Mesenchymal stem cell (in vitro differentiated cells and primary cell): Measurements from ENCODE around the gene NGB.

Experiments
- DNase-seq: peaks from one replicate; pipeline ENCODE4 v3.0.0-alpha.2; 2013
- H2AFZ ChIP-seq: one replicate; pipeline ENCODE4 v1.6.1; 2013; ENCODE audit warnings: low read depth, mild to moderate bottlenecking, control low read depth, inconsistent platforms, low read length, moderate library complexity
- H2AK5ac ChIP-seq: 2 replicates; pipeline ENCODE4 v1.6.1; 2013; ENCODE audit warnings: low read length, moderate library complexity, mild to moderate bottlenecking, inconsistent platforms; ENCODE audit not compliant: severe bottlenecking
- H2BK120ac ChIP-seq: one replicate; pipeline ENCODE4 v1.6.1; 2013; ENCODE audit warnings: low read depth, mild to moderate bottlenecking, inconsistent platforms, low read length, moderate library complexity
- H2BK12ac ChIP-seq, 2 experiments: one replicate each; pipeline ENCODE4 v1.6.1; 2013; ENCODE audit warnings: inconsistent platforms in 2 of 2, low read length in 2 of 2, mild to moderate bottlenecking in 2 of 2, moderate library complexity in 2 of 2, control low read depth in 1 of 2
- H2BK15ac ChIP-seq: one replicate; pipeline ENCODE4 v1.6.1; 2013; ENCODE audit warnings: mild to moderate bottlenecking, low read depth, inconsistent platforms; ENCODE audit not compliant: poor library complexity, severe bottlenecking
- H2BK5ac ChIP-seq: 2 replicates; pipeline ENCODE4 v1.6.1; 2013; ENCODE audit warnings: low read depth, mild to moderate bottlenecking, low read length, control low read depth, inconsistent platforms; ENCODE audit not compliant: poor library complexity, severe bottlenecking
- H3K14ac ChIP-seq, 2 experiments: one replicate each; pipeline ENCODE4 v1.6.1; 2013; ENCODE audit warnings: inconsistent platforms in 2 of 2, low read length in 2 of 2, control low read depth in 1 of 2, mild to moderate bottlenecking in 1 of 2, moderate library complexity in 1 of 2
- H3K18ac ChIP-seq, 2 experiments: one replicate each; pipeline ENCODE4 v1.6.1; 2013; ENCODE audit warnings: inconsistent platforms in 2 of 2, low read length in 2 of 2, control low read depth in 1 of 2, low read depth in 1 of 2, mild to moderate bottlenecking in 1 of 2
- H3K23ac ChIP-seq, 2 experiments: one replicate each; pipeline ENCODE4 v1.6.1; 2013; ENCODE audit warnings: inconsistent platforms in 2 of 2, low read length in 2 of 2, mild to moderate bottlenecking in 2 of 2, moderate library complexity in 2 of 2, control low read depth in 1 of 2
- H3K27ac ChIP-seq: 2 replicates; pipeline ENCODE4 v1.5.1; 2013; ENCODE audit warnings: mild to moderate bottlenecking, moderate library complexity, low read length, control low read depth, inconsistent platforms; ENCODE audit not compliant: poor library complexity, severe bottlenecking
- H3K27me3 ChIP-seq, 2 experiments: 2 replicates each; pipeline versions ENCODE4 v1.6.1 to v1.7.0; 2013; ENCODE audit warnings: low read length in 2 of 2, mild to moderate bottlenecking in 2 of 2, moderate library complexity in 2 of 2, control low read depth in 1 of 2, inconsistent platforms in 1 of 2; ENCODE audit not compliant: control insufficient read depth in 1 of 2, insufficient read depth in 1 of 2
- H3K36me3 ChIP-seq, 2 experiments: 2 replicates each; pipeline versions ENCODE4 v1.6.1 to v1.7.0; 2013; ENCODE audit warnings: low read length in 2 of 2, control low read depth in 1 of 2, inconsistent platforms in 1 of 2, low read depth in 1 of 2, mild to moderate bottlenecking in 1 of 2; ENCODE audit not compliant: insufficient read depth in 2 of 2, control insufficient read depth in 1 of 2
- H3K4ac ChIP-seq, 2 experiments: one replicate each; pipeline ENCODE4 v1.6.1; 2013; ENCODE audit warnings: inconsistent platforms in 2 of 2, low read length in 2 of 2, mild to moderate bottlenecking in 2 of 2, moderate library complexity in 2 of 2, control low read depth in 1 of 2, low read depth in 1 of 2
- H3K4me1 ChIP-seq: 2 replicates; pipeline ENCODE4 v1.6.1; 2013; ENCODE audit warnings: low read depth, low read length, control low read depth; ENCODE audit not compliant: control insufficient read depth, insufficient read depth
- H3K4me2 ChIP-seq: 2 replicates; pipeline ENCODE4 v1.6.1; 2013; ENCODE audit warnings: low read length, mild to moderate bottlenecking, inconsistent platforms; ENCODE audit not compliant: poor library complexity, severe bottlenecking
- H3K4me3 ChIP-seq, 2 experiments: 2 replicates each; pipeline versions ENCODE4 v1.5.1 to v1.7.0; 2013; ENCODE audit warnings: low read length in 2 of 2, mild to moderate bottlenecking in 2 of 2, control low read depth in 1 of 2, low read depth in 1 of 2; ENCODE audit not compliant: insufficient read depth in 1 of 2
- H3K79me1 ChIP-seq: replicated peaks from 2 replicates; pipeline ENCODE4 v1.6.1; 2013; ENCODE audit warnings: mild to moderate bottlenecking, control low read depth, low read length, inconsistent platforms; ENCODE audit not compliant: poor library complexity, severe bottlenecking
- H3K9ac ChIP-seq: 2 replicates; pipeline ENCODE4 v1.7.0; 2013; ENCODE audit warnings: mild to moderate bottlenecking, low read length, moderate library complexity
- H3K9me3 ChIP-seq: 2 replicates; pipeline ENCODE4 v1.7.0; 2013; ENCODE audit warnings: mild to moderate bottlenecking, low read length; ENCODE audit not compliant: control insufficient read depth
- H4K8ac ChIP-seq: one replicate; pipeline ENCODE4 v1.6.1; 2013; ENCODE audit warnings: inconsistent platforms, mild to moderate bottlenecking, low read length, moderate library complexity
- H4K91ac ChIP-seq: one replicate; pipeline ENCODE4 v1.6.1; 2013; ENCODE audit warnings: mild to moderate bottlenecking, low read length, inconsistent platforms
- WGBS: methylation state at CpG from one replicate; pipeline ENCODE4 v1.1.7; 2013; ENCODE audit warnings: mixed read lengths; 5-methylcytosine and 5-hydroxymethylcytosine counted together

NGB gene

GRCh38 chr14:77260199-77260598 is 10.8 kb downstream of the NGB start:
- Histone ChIP-seq H3K9ac (no peak overlapping the region), H2BK12ac (no peak overlapping the region), H3K4ac (no peak overlapping the region), H3K4me1 (no peaks in the 10 kb centered on the region), H3K4me2 (no peak overlapping the region), H3K23ac (no peak overlapping the region), H2AK5ac (no peak overlapping the region), H3K14ac (no peak overlapping the region), H3K9me3 (no peaks in the 10 kb centered on the region), H3K79me1 (no peaks in the 10 kb centered on the region), H2BK120ac (no peak overlapping the region), H2BK15ac (no peak overlapping the region), H3K18ac (no peak overlapping the region), H4K91ac (no peak overlapping the region), H3K27me3 (peaks cover 44 to 73% of the 10 kb centered on the region in 2 experiments), H3K36me3 (no peaks in the 10 kb centered on the region), H4K8ac (no peak overlapping the region), H3K4me3 (no peak overlapping the region), H3K27ac (no peak overlapping the region), H2BK5ac (no peak overlapping the region), H2AFZ (no peak overlapping the region)
- no peak for DNase-seq
- WGBS: 86% methylated on average over 11 of the region's 11 CpGs

GRCh38 chr14:77259025-77259715 is 11.8 kb downstream of the NGB start:
- Histone ChIP-seq H2BK5ac (no peak overlapping the region), H3K27me3 (peaks cover 41 to 66% of the 10 kb centered on the region in 2 experiments), H3K4me1 (no peaks in the 10 kb centered on the region), H3K4ac (no peak overlapping the region), H2AK5ac (no peak overlapping the region), H3K23ac (no peak overlapping the region), H2BK15ac (no peak overlapping the region), H4K8ac (no peak overlapping the region), H3K4me2 (no peak overlapping the region), H2AFZ (no peak overlapping the region), H3K79me1 (no peaks in the 10 kb centered on the region), H2BK12ac (no peak overlapping the region), H4K91ac (no peak overlapping the region), H3K36me3 (no peaks in the 10 kb centered on the region), H3K27ac (no peak overlapping the region), H3K18ac (no peak overlapping the region), H3K9me3 (no peaks in the 10 kb centered on the region), H3K9ac (no peak overlapping the region), H3K14ac (no peak overlapping the region), H3K4me3 (no peak overlapping the region), H2BK120ac (no peak overlapping the region)
- WGBS: 77% methylated on average over 11 of the region's 11 CpGs
- no peak for DNase-seq

- no peak overlapping the region for H2BK120ac ChIP-seq
- no peaks in the 10 kb centered on the region for H3K9me3 ChIP-seq
- H3K27ac ChIP-seq: no peak overlapping the region
- no peak overlapping the region for H3K23ac ChIP-seq
- no peaks in the 10 kb centered on the region for H3K36me3 ChIP-seq
- H4K8ac ChIP-seq: no peak overlapping the region
- H3K18ac ChIP-seq: no peak overlapping the region
- WGBS: 82% methylated on average over 5 of the region's 5 CpGs
- no peak overlapping the region for H3K4ac ChIP-seq
- H3K9ac ChIP-seq: no peak overlapping the region
- H4K91ac ChIP-seq: no peak overlapping the region
- no peaks in the 10 kb centered on the region for H3K79me1 ChIP-seq
- no peak overlapping the region for H2BK5ac ChIP-seq
- H3K4me3 ChIP-seq: no peak overlapping the region
- H2AK5ac ChIP-seq: no peak overlapping the region
- no peaks in the 10 kb centered on the region for H3K4me1 ChIP-seq
- no peak overlapping the region for H2BK15ac ChIP-seq
- peaks cover 41 to 66% of the 10 kb centered on the region in 2 experiments for H3K27me3 ChIP-seq
- no peak overlapping the region for H3K14ac ChIP-seq
- H2BK12ac ChIP-seq: no peak overlapping the region
- H2AFZ ChIP-seq: no peak overlapping the region
- H3K4me2 ChIP-seq: no peak overlapping the region
- no peak for DNase-seq
These were observed 12.4 kb downstream of the NGB start for GRCh38 chr14:77258566-77258965.

- H2AK5ac ChIP-seq: no peak overlapping the region
- H3K18ac ChIP-seq: no peak overlapping the region
- H3K36me3 ChIP-seq: no peaks in the 10 kb centered on the region
- no peak overlapping the region for H3K9ac ChIP-seq
- H3K27ac ChIP-seq: no peak overlapping the region
- H4K8ac ChIP-seq: no peak overlapping the region
- peaks cover 47 to 62% of the 10 kb centered on the region in 2 experiments for H3K27me3 ChIP-seq
- no peaks in the 10 kb centered on the region for H3K4me1 ChIP-seq
- H2AFZ ChIP-seq: no peak overlapping the region
- H4K91ac ChIP-seq: no peak overlapping the region
- H3K4ac ChIP-seq: no peak overlapping the region
- no peak overlapping the region for H2BK5ac ChIP-seq
- WGBS: 90% methylated on average over 10 of the region's 10 CpGs
- no peaks in the 10 kb centered on the region for H3K79me1 ChIP-seq
- H2BK15ac ChIP-seq: no peak overlapping the region
- H2BK12ac ChIP-seq: no peak overlapping the region
- H3K23ac ChIP-seq: no peak overlapping the region
- no peak overlapping the region for H2BK120ac ChIP-seq
- H3K4me3 ChIP-seq: no peak overlapping the region
- H3K4me2 ChIP-seq: no peak overlapping the region
- no peaks in the 10 kb centered on the region for H3K9me3 ChIP-seq
- H3K14ac ChIP-seq: no peak overlapping the region
- DNase-seq: no peak
These were observed 13.3 kb downstream of the NGB start for GRCh38 chr14:77257700-77258099.
